ENCODE measurements around the gene FOXN1.
"Not testable (repeated sequence)": the region's sequence is repeated elsewhere in the genome, so short reads cannot be mapped to it uniquely, and the experiment has no call there.

FOXN1 gene

DNA sequence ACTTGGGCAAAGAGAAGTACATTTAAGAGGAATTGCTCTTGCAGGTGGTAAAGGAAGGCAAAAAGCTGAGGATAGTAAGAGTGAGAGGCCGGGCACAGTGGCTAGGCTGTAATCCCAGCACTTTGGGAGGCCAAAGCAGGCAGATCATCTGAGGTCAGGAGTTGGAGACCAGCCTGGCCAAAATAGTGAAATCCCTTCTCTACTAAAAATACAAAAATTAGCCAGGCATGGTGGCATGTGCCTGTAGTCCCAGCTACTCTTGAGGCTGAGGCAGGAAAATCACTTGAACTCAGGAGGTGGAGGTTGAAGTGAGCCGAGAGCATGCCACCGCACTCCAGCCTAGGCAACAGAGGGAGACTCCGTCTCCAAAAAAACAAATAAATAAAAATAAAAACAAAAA, 16.1 kb downstream of the FOXN1 start:
- not testable (repeated sequence) for H3K4me3 ChIP-seq (ENCODE audit: low read depth, low read length)

DNA sequence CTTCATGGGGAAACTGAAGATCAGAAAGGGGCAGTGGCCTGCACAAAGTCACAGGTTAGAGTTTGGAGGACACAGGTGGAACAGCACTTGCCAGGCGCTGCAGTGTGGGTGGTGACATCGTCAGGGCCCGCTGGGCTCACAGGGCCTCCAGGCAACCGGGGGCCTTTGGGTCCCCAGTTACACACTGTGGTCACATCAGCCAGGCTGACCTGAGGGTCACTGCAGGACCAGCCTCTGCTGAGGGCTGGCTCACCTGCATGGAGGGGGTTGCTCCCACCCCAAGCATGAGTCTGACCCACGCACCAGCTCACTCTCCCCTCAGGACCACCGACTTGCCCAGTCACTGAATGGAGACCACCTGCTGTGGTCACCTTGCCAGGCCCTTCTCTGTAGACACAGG, 17.0 kb downstream of the FOXN1 start:
- no peak overlapping the region for H3K4me3 ChIP-seq (ENCODE audit: low read depth, low read length)

DNA sequence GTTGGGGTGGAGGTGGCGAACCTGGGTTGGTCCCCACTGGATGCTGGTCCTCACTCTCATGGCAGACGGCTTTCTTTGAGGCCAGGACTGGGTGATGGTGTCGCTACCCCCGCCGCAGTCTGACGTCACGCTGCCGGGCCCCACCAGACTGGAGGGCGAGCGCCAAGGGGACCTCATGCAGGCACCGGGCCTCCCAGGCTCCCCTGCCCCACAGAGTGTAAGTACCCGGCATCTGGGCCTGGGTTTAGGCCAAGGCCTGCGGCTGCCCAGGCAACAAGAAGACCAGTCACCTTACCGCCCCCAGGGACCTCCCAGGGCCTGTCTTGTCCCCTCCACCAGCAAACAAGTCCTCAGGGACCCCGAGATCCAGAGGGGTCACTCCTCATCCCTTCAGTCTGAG, 17.7 kb downstream of the FOXN1 start:
- H3K4me3 ChIP-seq (ENCODE audit: low read depth, low read length): no peak overlapping the region

DNA sequence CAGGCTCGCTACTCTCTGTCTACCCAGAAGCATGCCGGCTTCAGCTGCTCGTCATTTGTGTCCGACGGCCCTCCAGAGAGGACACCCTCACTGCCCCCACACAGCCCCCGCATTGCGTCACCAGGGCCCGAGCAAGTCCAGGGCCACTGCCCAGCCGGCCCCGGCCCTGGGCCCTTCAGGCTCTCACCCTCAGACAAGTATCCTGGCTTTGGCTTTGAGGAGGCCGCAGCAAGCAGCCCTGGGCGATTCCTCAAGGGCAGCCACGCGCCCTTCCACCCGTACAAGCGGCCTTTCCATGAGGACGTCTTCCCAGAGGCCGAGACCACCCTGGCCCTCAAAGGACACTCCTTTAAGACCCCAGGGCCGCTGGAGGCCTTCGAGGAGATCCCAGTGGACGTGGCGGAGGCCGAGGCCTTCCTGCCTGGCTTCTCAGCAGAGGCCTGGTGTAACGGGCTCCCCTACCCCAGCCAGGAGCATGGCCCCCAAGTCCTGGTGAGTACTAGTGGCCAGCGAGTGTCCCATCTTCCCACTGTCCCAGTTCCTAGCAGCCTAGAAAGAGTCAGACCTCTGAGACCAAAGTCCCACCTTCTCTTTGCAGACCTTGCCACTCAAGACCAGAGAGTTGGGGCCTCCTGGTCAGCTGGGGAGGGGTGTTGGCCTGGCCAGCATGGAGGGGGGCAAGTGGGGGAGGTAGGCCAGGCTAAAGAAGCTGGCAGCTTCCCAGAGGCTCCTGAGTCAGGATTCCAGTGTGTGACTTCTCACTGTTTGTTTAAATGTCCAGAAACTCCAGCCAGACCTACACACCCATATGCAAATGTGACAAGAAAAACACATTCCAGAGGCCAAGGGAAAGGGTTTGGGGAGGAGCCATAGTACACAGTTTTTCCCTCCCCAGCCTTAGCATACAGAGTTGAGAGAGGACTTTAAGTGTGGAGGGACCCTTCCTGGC, 18.6 kb downstream of the FOXN1 start:
- H3K4me3 ChIP-seq (ENCODE audit: low read depth, low read length): no peak overlapping the region

DNA sequence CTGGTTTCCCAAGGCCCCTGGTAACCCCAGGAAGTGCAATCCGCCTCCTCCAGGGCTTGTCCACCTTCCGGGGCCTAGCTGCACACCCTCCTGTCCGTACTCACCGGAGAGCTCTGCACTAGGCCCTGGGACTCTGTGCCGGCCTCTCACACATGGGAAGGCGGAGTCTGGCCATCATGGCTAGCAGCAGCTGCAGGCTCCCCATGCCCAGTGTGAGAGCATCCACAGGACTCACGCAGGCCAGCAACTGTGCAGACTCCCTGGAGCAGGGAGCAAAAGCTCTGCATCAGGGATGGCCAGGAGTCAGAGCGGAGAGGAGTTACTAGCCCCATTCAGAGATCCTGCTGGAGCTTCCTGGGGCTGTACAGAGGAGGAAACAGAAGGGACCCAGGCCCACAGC, 20.2 kb downstream of the FOXN1 start:
- no peak overlapping the region for H3K4me3 ChIP-seq (ENCODE audit: low read depth, low read length)

DNA sequence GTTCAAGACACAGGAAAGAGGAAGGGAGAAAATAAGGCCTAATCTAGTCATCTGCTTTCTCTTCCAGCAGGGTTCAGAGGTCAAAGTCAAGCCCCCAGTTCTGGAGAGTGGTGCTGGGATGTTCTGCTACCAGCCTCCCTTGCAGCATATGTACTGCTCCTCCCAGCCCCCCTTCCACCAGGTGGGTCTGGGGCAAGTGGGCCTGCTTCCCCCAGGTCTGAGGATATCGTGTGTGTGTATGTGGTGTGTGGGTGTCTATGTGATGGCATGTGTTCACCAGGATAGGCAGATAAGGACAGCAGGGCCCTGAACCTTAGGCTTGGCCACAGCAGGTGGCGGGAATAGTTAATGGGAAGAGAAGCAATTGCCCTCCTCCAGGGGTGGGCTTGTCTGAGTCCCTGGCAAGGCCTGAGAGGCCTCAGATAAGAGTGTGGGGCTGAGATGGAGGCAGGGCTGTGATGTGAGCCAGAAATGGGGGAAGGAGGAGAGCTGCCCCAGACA, 21.1 kb downstream of the FOXN1 start:
- no peak overlapping the region for H3K4me3 ChIP-seq (ENCODE audit: low read depth, low read length)

DNA sequence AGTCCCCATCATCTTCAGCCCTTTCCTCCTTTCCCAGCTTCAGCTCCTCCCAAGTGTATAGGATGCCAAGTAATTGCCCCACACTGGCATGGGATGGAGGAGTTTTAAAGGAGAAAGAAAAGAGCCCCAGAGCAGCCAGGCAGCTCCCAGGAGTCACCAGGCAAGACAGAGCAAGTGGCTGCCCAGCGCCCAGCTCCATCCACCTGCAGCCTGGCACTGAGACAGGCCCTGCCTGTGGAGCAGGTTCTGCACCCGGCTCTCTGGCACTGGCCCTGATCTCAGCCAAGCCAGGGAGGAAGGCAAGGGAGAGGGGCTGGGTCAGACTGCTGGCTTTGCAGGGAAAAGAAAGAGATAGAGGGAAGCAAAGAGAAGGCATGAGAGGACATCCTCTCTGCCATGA, 21.7 kb downstream of the FOXN1 start:
- no peak overlapping the region for H3K4me3 ChIP-seq (ENCODE audit: low read depth, low read length)

DNA sequence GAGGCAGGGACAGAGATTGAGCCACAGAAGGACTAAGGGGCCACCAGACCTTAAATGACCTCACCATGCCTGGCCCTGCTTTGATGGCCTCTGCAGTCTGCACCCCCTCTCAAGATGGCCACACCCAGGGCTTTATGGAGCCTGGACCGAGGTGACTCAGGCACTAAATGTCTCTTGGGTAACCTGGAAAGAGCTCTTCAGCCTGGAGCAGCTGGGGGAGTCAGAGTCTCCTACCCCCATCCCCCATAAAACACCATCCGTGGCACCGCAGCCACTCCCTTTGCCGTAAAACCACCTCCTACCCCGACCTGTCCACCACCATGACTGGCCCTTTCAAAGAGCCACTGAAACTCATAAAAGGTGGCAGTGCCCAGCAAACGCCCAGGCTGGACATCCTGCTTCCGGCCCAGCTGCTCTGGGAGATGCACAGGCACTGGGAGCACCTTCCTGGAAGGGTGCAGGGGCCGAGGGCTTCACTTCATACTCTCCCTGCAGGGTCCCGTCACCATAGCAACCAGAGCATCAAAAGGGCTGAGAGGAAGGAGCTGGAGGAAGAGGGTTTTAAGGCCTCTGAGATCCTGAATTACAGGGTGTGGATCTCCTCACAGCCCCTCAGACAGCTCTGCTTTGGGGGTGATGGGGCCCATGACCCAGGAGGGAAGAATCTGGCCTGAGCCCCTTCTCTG, 22.3 kb downstream of the FOXN1 start:
- H3K4me3 ChIP-seq (ENCODE audit: low read depth, low read length): no peak overlapping the region

DNA sequence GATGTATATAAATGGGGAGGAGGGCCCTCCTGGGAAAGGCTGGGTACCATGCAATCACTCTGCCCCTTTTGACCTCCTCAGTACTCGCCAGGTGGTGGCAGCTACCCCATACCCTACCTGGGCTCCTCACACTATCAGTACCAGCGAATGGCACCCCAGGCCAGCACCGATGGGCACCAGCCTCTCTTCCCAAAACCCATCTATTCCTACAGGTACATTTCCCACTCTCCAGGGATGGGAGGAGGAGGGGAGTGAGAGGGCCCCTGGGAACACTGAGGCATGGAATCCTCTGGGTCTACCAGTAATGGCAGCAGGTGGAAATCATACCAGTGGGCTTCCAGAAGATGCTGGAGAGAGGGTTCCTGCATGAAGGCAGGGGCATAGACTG, 22.9 kb downstream of the FOXN1 start:
- no peak overlapping the region for H3K4me3 ChIP-seq (ENCODE audit: low read depth, low read length)

DNA sequence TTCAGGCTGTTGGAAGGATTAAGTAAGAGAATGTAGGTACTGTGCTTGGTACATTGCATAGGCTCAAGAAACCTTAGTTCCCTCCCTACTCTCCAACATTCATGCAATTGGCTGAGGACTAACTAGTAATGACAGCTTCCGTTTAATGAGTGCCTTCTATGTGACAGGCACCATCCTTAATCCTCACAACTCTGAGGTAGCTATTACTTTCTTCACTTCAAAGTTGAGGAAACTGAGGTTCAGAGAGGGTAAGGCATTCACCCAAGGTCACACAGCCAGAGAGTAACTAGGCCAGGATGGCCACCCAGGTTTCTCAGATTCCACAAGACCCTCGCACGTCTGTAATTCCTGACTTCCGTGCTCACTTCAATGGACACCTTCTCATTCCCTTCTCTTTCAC, 24.1 kb downstream of the FOXN1 start:
- H3K4me3 ChIP-seq (ENCODE audit: low read depth, low read length): no peak overlapping the region

DNA sequence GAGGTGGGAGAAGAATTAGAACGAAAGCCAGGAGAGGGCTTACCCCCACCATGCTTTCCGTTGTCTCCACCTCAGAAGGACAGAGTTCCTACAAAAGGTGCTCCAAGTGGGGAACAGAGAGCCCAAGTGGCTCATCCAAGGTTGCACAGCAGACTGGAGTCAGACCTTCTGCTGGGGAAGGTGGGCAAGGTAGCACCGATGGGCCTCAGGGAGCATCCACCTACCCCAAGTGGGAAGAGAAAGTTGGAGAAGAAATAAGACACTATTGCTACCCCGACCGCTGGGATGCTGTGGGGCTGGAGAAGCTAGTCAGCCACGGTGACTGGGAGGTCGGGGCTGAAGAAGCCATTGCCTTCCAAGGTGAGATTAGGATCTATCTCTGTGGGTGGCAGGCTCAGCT, 24.8 kb downstream of the FOXN1 start:
- no peak overlapping the region for H3K4me3 ChIP-seq (ENCODE audit: low read depth, low read length)

DNA sequence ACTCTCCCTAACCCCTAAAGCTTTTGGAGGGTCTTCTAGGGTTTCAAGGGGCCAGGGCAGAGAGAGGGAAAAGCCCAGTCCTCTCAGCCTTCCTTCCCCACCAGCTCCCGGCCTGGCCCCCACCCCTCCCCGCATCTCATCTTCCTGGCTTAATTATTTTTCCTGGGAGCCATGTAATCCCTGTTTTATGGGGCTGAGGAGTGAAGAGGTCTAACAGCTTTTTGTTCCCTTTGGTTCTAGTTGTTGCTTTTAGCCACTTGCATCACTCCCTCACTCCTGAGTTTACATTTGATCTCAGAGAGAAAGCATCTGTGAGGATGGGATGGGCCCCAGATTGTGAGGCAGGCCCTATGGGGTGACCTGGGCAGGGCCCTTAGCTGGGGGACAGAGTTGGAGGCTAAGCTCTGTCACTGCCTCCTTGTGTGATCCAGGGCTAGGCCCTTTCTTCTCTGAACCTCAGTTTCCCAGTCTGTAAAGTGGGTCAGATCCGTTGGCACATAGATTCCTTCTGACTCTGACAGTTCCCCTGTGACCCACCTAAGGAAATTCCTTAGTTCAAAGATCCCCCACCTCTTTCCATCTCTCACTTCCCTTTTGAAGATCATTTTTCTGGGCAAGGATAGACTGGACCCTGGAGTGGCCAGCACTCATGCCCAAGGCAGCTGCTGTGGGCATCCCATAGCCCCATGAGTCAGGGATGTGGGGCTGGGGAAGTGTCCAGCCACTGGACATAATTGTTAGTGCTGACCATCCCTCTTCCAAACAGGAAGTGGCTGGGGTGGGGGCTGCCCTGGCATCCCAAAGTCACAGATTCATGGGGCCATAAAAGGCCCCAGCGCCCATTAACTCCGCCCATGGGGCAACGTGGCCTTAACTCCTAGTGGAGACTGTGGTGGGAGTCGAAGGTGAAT, 26.2 kb downstream of the FOXN1 start:
- no peak overlapping the region for H3K4me3 ChIP-seq (ENCODE audit: low read depth, low read length)

DNA sequence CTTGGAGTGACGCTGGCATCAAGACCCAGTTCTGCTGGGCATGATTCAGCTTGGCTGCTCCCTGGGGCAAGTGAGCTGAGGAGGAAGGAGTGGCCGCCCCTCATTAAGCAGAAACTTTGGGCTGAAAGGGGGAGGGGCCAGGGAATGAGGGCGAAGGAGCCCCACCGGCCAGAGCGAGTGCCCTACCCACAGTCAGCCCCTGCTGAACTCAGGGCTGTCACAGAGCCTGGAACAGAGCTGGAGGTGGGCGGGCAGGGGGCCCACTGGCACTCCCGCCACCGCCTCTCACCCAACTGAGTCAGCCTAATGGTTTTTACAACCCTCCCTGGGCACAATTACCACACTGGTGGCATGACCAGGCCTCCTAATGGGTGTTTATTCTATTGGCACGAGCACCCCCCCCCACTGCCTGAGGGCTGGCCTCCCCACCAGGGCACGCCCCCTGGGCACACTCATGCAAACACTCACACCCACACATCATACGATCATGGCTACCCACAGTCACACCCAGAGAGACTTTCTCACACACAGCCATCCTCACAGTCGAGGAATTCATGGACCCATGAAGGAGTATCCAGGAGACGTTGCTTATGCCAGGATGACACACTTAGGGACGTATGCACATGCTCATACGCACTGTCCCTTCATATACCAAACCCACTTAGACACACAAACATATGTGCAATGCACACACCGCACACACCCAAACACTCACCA, 27.1 kb downstream of the FOXN1 start:
- H3K4me3 ChIP-seq (ENCODE audit: low read depth, low read length): no peak overlapping the region

DNA sequence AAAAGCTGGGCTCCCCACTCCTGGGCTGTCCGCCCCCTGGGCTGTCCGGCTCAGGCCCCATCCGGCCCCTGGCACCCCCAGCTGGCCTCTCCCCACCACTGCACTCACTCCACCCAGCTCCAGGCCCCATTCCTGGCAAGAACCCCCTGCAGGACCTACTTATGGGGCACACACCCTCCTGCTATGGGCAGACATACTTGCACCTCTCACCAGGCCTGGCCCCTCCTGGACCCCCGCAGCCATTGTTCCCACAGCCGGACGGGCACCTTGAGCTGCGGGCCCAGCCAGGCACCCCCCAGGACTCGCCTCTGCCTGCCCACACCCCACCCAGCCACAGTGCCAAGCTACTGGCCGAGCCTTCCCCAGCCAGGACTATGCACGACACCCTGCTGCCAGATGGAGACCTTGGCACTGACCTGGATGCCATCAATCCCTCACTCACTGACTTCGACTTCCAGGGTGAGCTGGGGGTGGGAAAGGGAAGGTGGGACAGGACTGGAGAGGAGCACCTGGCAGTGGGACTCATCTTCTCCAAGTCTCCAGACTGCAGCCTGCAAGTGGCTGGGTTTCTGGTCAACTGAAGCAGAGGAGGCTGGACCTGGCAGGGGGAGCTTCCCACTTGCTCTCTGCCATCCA, 28.7 kb downstream of the FOXN1 start:
- no peak overlapping the region for H3K4me3 ChIP-seq (ENCODE audit: low read depth, low read length)

DNA sequence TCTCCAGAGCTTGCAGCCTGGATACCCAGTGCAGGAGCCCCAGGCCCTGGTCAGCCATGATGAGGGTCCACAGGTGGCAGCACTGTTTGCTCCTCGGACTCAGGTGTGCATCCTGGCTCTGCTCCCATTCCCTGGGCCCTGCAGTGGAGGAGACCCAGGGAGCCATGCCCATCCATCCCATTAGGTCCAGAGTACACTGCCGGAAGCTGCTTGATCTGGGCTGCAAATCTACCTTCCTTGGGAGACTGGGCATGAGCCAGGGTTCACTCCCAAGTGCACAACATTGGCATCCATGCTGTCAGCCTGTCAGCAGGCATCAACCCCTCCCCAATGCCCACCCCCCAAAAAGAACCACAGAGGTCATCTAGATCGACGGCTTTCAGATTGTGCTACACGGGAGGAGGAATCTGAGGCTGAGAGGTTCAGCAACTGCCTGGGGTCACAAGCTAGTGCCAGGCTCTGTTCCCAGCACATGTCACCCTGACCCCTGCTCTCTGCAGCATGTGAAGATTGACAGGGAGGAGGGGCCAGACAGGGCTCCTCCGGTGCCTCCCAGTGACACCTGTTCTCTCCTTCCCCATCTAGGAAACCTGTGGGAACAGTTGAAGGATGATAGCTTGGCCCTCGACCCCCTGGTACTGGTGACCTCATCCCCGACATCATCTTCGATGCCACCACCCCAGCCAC, 30.5 kb downstream of the FOXN1 start:
- H3K4me3 ChIP-seq (ENCODE audit: low read depth, low read length): no peak overlapping the region

DNA sequence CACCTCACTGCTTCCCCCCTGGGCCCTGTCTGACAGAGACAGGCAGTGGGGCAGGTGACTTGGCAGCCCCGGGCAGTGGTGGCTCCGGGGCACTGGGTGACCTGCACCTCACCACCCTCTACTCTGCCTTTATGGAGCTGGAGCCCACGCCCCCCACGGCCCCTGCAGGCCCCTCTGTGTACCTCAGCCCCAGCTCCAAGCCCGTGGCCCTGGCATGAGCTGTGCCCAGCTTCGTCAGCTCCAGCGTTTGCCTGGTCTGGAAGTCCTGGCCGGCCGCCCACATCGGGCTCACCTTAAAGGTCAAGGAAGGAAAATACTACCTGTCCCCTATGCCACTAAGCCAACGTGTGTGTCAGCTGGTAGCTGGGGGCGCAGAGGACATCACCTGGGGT, 31.1 kb downstream of the FOXN1 start:
- H3K4me3 ChIP-seq (ENCODE audit: low read depth, low read length): no peak overlapping the region

DNA sequence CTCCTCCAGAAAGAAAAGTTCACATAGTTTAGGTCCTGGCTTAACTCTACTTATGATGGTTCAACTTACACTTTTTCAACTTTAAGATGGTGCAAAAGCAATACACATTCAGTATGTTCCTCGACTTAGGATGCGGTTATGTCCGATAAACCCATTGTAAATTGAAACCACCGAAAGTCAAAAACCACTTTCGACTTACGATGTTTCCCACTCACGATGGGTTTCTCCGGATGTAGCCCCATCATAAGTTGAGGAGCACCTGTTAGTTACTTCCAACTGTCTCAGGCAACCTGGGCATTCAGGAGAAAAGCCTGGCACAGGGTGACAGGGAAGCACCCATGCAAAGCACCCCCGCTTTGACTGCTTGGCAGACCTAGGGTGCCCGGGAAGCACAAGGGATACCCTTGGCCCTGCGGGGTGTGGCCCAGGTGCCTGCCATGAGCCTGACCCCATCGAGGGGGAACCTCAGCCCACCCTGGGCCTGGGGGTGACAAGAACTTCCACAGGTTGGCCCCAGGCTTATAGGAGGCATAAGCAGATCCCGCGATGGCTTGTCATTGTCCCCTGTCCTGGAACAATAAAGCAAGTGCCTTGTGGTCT, 32.2 kb downstream of the FOXN1 start:
- no peak overlapping the region for H3K4me3 ChIP-seq (ENCODE audit: low read depth, low read length)

DNA sequence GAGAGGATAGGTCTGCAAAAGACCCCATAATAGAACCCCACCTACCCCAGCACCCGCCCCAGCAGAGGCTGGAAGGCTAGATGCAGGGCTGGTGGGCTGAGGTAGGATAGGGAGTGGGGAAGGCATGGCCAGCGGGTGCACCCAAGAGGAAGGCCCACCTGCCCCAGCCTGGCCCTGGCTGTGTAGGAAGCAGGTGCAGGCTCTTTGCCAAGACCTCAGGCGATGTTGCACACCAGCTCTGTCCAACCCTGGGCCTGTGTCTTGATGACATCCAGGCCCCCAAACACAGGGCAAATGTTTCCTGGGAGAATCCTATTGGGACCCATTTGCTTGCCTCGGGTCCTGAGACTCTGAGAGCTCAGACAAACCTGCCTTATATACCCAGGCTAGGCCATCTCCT, 34.1 kb downstream of the FOXN1 start:
- no peak overlapping the region for H3K4me3 ChIP-seq (ENCODE audit: low read depth, low read length)

DNA sequence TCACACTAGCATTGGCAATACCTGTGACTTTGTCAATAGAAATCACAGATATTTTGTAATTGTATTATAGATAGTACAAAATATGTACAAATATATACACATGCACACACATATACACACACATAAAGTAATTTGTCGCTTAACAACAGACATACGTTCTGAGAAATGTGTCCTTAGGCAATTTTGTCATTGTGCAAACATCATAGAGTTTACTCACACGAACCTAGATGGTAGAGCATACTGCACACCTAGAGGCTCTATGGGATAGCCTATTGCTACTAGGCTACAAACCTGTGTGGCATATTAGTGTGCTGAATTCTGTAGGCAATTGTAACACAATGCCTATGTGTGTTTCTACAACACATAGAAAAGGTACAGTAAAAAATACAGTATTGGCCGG, 35.3 kb downstream of the FOXN1 start:
- H3K4me3 ChIP-seq (ENCODE audit: low read depth, low read length): no peak overlapping the region

Measured in iPS-11a (cell line).